IMR-90 (cell line): Measurements from ENCODE around the gene TMEM247. TPM values are rescaled to one million over a fixed set of nuclear protein-coding genes. Genes with fewer than 3 reads are reported as not detected.

Experiments
- ATAC-seq: fragments of 200-7000 bp; cut with Tn5 transposase; 2 replicates; pipeline ENCODE4 v1.9.1; 2020; ENCODE audit warnings: low read depth, mild to moderate bottlenecking, moderate library complexity
- BruUV-seq: library from RNA; stranded (reverse); fragments of 400-500 nt; replicated peaks from 2 replicates; lab custom pipeline; 2021; lab: Mats Ljungman, UMichigan
- CTCF ChIA-PET: fragments of 300-600 bp; formaldehyde crosslinking; extraction: SDS; loops from one replicate; lab custom pipeline; 2021; ENCODE audit warnings: antibody characterized with exemption; lab: Yijun Ruan, JAX
- POLR2A ChIA-PET: fragments of 300-600 bp; sonication (Branson Sonifier 250); formaldehyde crosslinking; loops from one replicate; lab custom pipeline; 2022; ENCODE audit warnings: antibody characterized with exemption; ENCODE audit not compliant: unreplicated experiment; lab: Charles Lee
- DNase-seq: peaks from one replicate; pipeline ENCODE4 v3.0.0; 2013
- H2AFZ ChIP-seq: replicated peaks from 2 replicates; pipeline ENCODE3; 2013; ENCODE audit warnings: low read length, mild to moderate bottlenecking; ENCODE audit not compliant: poor library complexity
- H2AK5ac ChIP-seq: 2 replicates; pipeline ENCODE4 v1.6.1; 2013; ENCODE audit warnings: low read depth, low read length, inconsistent platforms
- H2AK9ac ChIP-seq: replicated peaks from 2 replicates; pipeline ENCODE3; 2013; ENCODE audit warnings: mild to moderate bottlenecking, low read depth, low read length, moderate library complexity; ENCODE audit not compliant: poor library complexity
- H2BK120ac ChIP-seq: 2 replicates; pipeline ENCODE4 v1.6.1; 2013; ENCODE audit warnings: low read depth, low read length, inconsistent platforms
- H2BK15ac ChIP-seq: 3 replicates; pipeline ENCODE4 v1.6.1; 2013; ENCODE audit warnings: low read depth, low read length, inconsistent platforms
- H2BK20ac ChIP-seq: 2 replicates; pipeline ENCODE4 v1.6.1; 2013; ENCODE audit warnings: low read depth, mild to moderate bottlenecking, inconsistent platforms, low read length, moderate library complexity
- H2BK5ac ChIP-seq: 2 replicates; pipeline ENCODE4 v1.6.1; 2013; ENCODE audit warnings: mild to moderate bottlenecking, low read depth, low read length, inconsistent platforms; ENCODE audit not compliant: poor library complexity, severe bottlenecking
- H3K14ac ChIP-seq: replicated peaks from 2 replicates; pipeline ENCODE4 v1.6.1; 2013; ENCODE audit warnings: low read depth, low read length, inconsistent platforms
- H3K18ac ChIP-seq: 2 replicates; pipeline ENCODE4 v1.6.1; 2013; ENCODE audit warnings: low read depth, low read length, control low read depth
- H3K23ac ChIP-seq: 2 replicates; pipeline ENCODE4 v1.6.1; 2013; ENCODE audit warnings: low read depth, low read length, inconsistent platforms
- H3K27ac ChIP-seq: 2 replicates; pipeline ENCODE4 v1.5.1; 2013; ENCODE audit warnings: mild to moderate bottlenecking, control low read depth, low read length; ENCODE audit not compliant: insufficient read depth
- H3K27me3 ChIP-seq: 2 replicates; pipeline ENCODE4 v1.6.1; 2013; ENCODE audit warnings: low read length; ENCODE audit not compliant: control insufficient read depth, insufficient read depth
- H3K36me3 ChIP-seq: 2 replicates; pipeline ENCODE4 v1.6.1; 2013; ENCODE audit warnings: low read length, mixed read lengths; ENCODE audit not compliant: control insufficient read depth, insufficient read depth
- H3K4ac ChIP-seq: 2 replicates; pipeline ENCODE4 v1.6.1; 2013; ENCODE audit warnings: low read depth, low read length, inconsistent platforms
- H3K4me1 ChIP-seq: 2 replicates; pipeline ENCODE4 v1.6.1; 2013; ENCODE audit warnings: low read length, mixed read lengths; ENCODE audit not compliant: control insufficient read depth, insufficient read depth
- H3K4me2 ChIP-seq: 2 replicates; pipeline ENCODE4 v1.6.1; 2013; ENCODE audit warnings: low read depth, mild to moderate bottlenecking, control low read depth, low read length, moderate library complexity
- H3K4me3 ChIP-seq: 2 replicates; pipeline ENCODE4 v1.5.1; 2013; ENCODE audit warnings: low read depth, mild to moderate bottlenecking, control low read depth, low read length, moderate library complexity; ENCODE audit not compliant: insufficient read depth
- H3K56ac ChIP-seq: 2 replicates; pipeline ENCODE4 v1.6.1; 2013; ENCODE audit warnings: low read length, inconsistent platforms; ENCODE audit not compliant: insufficient read depth; ENCODE audit errors: extremely low read depth
- H3K79me1 ChIP-seq, 2 experiments: 2 replicates each; pipeline ENCODE4 v1.6.1; 2013; ENCODE audit warnings: low read length in 2 of 2, inconsistent platforms in 1 of 2, low read depth in 1 of 2
- H3K9ac ChIP-seq: 2 replicates; pipeline ENCODE4 v1.6.1; 2013; ENCODE audit warnings: low read depth, low read length, control low read depth
- H3K9me1 ChIP-seq: 2 replicates; pipeline ENCODE4 v1.6.1; 2013; ENCODE audit warnings: low read length, inconsistent platforms; ENCODE audit not compliant: insufficient read depth
- H3K9me3 ChIP-seq: 2 replicates; pipeline ENCODE4 v1.6.1; 2013; ENCODE audit warnings: low read length; ENCODE audit not compliant: control insufficient read depth, insufficient read depth
- H4K20me1 ChIP-seq: 2 replicates; pipeline ENCODE4 v1.6.1; 2013; ENCODE audit warnings: low read length, inconsistent platforms; ENCODE audit not compliant: insufficient read depth
- H4K5ac ChIP-seq: 2 replicates; pipeline ENCODE4 v1.6.1; 2013; ENCODE audit warnings: mild to moderate bottlenecking, low read depth, low read length, control low read depth
- H4K8ac ChIP-seq, 2 experiments: 2 replicates each; pipeline ENCODE4 v1.6.1; 2013; ENCODE audit warnings: low read depth in 2 of 2, low read length in 2 of 2, control low read depth in 1 of 2, inconsistent platforms in 1 of 2
- H4K91ac ChIP-seq: 2 replicates; pipeline ENCODE4 v1.6.1; 2013; ENCODE audit warnings: low read depth, low read length, inconsistent platforms; ENCODE audit not compliant: insufficient read depth
- BHLHE40 ChIP-seq: fragments of 150-350 bp; IDR thresholded peaks from 2 replicates; pipeline ENCODE4 v1.6.1; 2016; ENCODE audit warnings: mild to moderate bottlenecking, low read depth, low read length
- CEBPB ChIP-seq: IDR thresholded peaks from 2 replicates; pipeline ENCODE4 v1.6.1; 2012; ENCODE audit warnings: low read depth, low read length, improper control_type of control experiment
- CHD1 ChIP-seq: IDR thresholded peaks from 2 replicates; pipeline ENCODE4 v1.6.1; 2012; ENCODE audit warnings: low read depth, low read length, improper control_type of control experiment
- CTCF ChIP-seq: conservative IDR thresholded peaks from 2 replicates; pipeline ENCODE4 v1.5.1; 2012; ENCODE audit warnings: mild to moderate bottlenecking, low read depth, low read length, improper control_type of control experiment
- MAZ ChIP-seq: IDR thresholded peaks from 2 replicates; pipeline ENCODE4 v1.6.1; 2012; ENCODE audit warnings: low read depth, mild to moderate bottlenecking, low read length, improper control_type of control experiment, moderate library complexity, borderline replicate concordance
- MXI1 ChIP-seq: IDR thresholded peaks from 2 replicates; pipeline ENCODE4 v1.6.1; 2012; ENCODE audit warnings: low read depth, mild to moderate bottlenecking, low read length, moderate library complexity, borderline replicate concordance
- NFE2L2 ChIP-seq: fragments of 150-350 bp; IDR thresholded peaks from 2 replicates; pipeline ENCODE4 v1.6.1; 2016; ENCODE audit warnings: low read depth, mild to moderate bottlenecking, low read length
- POLR2A ChIP-seq: IDR thresholded peaks from 2 replicates; pipeline ENCODE4 v1.6.1; 2012; ENCODE audit warnings: mild to moderate bottlenecking, low read depth, low read length
- RAD21 ChIP-seq: IDR thresholded peaks from 2 replicates; pipeline ENCODE4 v1.6.1; 2012; ENCODE audit warnings: low read length, improper control_type of control experiment
- RFX5 ChIP-seq: IDR thresholded peaks from 2 replicates; pipeline ENCODE4 v1.8.0; 2012; ENCODE audit warnings: low read depth, mild to moderate bottlenecking, low read length, moderate library complexity
- SMC3 ChIP-seq: fragments of 150-350 bp; IDR thresholded peaks from 2 replicates; pipeline ENCODE4 v1.6.1; 2016; ENCODE audit warnings: low read depth, mild to moderate bottlenecking, antibody characterized with exemption, low read length, moderate library complexity
- WGBS, 2 experiments: methylation state at CpG; one replicate each; pipeline versions ENCODE4 v1.1.5 to v1.1.7; 2013; ENCODE audit warnings: missing lambda C conversion rate in 2 of 2; ENCODE audit not compliant: insufficient read length in 1 of 2; ENCODE audit errors: extremely low coverage in 2 of 2; 5-methylcytosine and 5-hydroxymethylcytosine counted together
- dilution Hi-C: fragments of 300-500 bp; cut with HindIII; formaldehyde crosslinking; loops from one replicate; pipeline ENCODE4 v1.14.3; 2018; ENCODE audit warnings: low sequenced_read_pairs; ENCODE audit not compliant: unreplicated experiment
- in situ Hi-C: fragments of 300-500 bp; cut with MboI; formaldehyde crosslinking; loops from 3 replicates; pipeline ENCODE4 v1.14.3; 2019; ENCODE audit warnings: low sequenced_read_pairs, inconsistent platforms, mixed read lengths
- intact Hi-C: fragments of 100-400 bp; cut with micrococcal nuclease; formaldehyde crosslinking; loops from 2 replicates; pipeline ENCODE4 v1.10.0; 2022
- polyA plus RNA-seq, 3 experiments: library from polyadenylated mRNA; depleted of rRNA; stranded (reverse); fragments of >200 nt; gene quantifications; 2 replicates each; pipeline ENCODE4 v1.2.3, GENCODE V29; 2012; ENCODE audit warnings: low replicate concordance in 1 of 3
- total RNA-seq: library from RNA; depleted of rRNA; stranded (reverse); fragments of >200 nt; gene quantifications from 2 replicates; pipeline ENCODE4 v1.2.3, GENCODE V29; 2012
- TF ChIP-seq, protein P1 (sequence below): fragments of 150-350 bp; IDR thresholded peaks from 2 replicates; pipeline ENCODE4 v1.6.1; 2016; ENCODE audit warnings: low read depth, mild to moderate bottlenecking, low read length, moderate library complexity, borderline replicate concordance

TMEM247 gene
- total and polyA plus RNA-seq, 2 of the 4 experiments (the other 2 are of a cell fraction): not detected

- no peak overlapping the region for H3K27ac ChIP-seq
- dilution Hi-C loops (no loop called here), intact Hi-C loops (no loop called here), in situ Hi-C loops (no loop called here)
- ATAC-seq: no peak
- H2AK5ac ChIP-seq: no peak overlapping the region; the same call in 1 of the 2 replicates
- TF ChIP-seq CEBPB (no peak), MXI1 (no peak), RAD21 (no peak), CHD1 (no peak), MAZ (no peak), RFX5 (no peak), NFE2L2 (no peak), BHLHE40 (no peak), POLR2A (no peak), CTCF (no peak), SMC3 (no peak)
- TF ChIP-seq, protein P1, sequence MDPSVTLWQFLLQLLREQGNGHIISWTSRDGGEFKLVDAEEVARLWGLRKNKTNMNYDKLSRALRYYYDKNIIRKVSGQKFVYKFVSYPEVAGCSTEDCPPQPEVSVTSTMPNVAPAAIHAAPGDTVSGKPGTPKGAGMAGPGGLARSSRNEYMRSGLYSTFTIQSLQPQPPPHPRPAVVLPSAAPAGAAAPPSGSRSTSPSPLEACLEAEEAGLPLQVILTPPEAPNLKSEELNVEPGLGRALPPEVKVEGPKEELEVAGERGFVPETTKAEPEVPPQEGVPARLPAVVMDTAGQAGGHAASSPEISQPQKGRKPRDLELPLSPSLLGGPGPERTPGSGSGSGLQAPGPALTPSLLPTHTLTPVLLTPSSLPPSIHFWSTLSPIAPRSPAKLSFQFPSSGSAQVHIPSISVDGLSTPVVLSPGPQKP: no peak
- H2BK5ac ChIP-seq: no peak overlapping the region
- BruUV-seq: no TSS peak
- H3K4me3 ChIP-seq: no peak overlapping the region
- no peaks in the 10 kb centered on the region for H3K9me3 ChIP-seq
- 100% methylated on average over 1 of the region's 3 CpGs; no CpG with 5 or more reads in 1 of the 2 experiments for WGBS, 2 experiments
- peak overlapping the region; percentile 20; the same call in 1 of the 2 replicates for H4K91ac ChIP-seq
- no peaks in the 10 kb centered on the region for H3K27me3 ChIP-seq
- peak overlapping the region; percentile 38; the same call in 1 of the 2 replicates for H2BK20ac ChIP-seq
- no peak overlapping the region for H2AFZ ChIP-seq
- DNase-seq: no peak
- H3K23ac ChIP-seq: no peak overlapping the region
- H3K4me1 ChIP-seq: peaks cover 19% of the 10 kb centered on the region
- ChIA-PET POLR2A (no interaction called here), CTCF (no interaction called here)
- H3K56ac ChIP-seq: no peak overlapping the region
- H3K9ac ChIP-seq: no peak overlapping the region
- H3K9me1 ChIP-seq: peaks cover 5% of the 10 kb centered on the region; the same call in 1 of the 2 replicates
- 0 out of 2 replicates have a peak overlapping the region, but pooled peaks have one; percentile 6 for H3K4ac ChIP-seq
- H3K18ac ChIP-seq: no peak overlapping the region
- H4K8ac ChIP-seq: no peak overlapping the region
- H4K20me1 ChIP-seq: 0 out of 2 replicates have a peak, but pooled peaks cover 1% of the 10 kb centered on the region
- H3K14ac ChIP-seq: no peak overlapping the region
- H2BK120ac ChIP-seq: 0 out of 2 replicates have a peak overlapping the region, but pooled peaks have one; percentile 21
- no peaks in the 10 kb centered on the region for H3K36me3 ChIP-seq
- H2BK15ac ChIP-seq: 0 out of 3 replicates have a peak overlapping the region, but pooled peaks have one; percentile 62
- no peak overlapping the region for H4K5ac ChIP-seq
- H3K4me2 ChIP-seq: no peak overlapping the region
- no peaks in the 10 kb centered on the region for H3K79me1 ChIP-seq
- H2AK9ac ChIP-seq: no peak overlapping the region
Observed at GRCh38 chr2:46486436-46486835, 7.1 kb downstream of the TMEM247 start.
